Stimulated activated naive CD4-positive, alpha-beta T cell (primary cell): ENCODE results near the gene NIN.
"Not testable (repeated sequence)": the region's sequence is repeated elsewhere in the genome, so short reads cannot be mapped to it uniquely, and the experiment has no call there.

Experiments used
- DNase-seq, 6 experiments: peaks; one replicate each; lab custom pipeline; 2025; lab: John Stamatoyannopoulos, UW

Gene NIN

GRCh38 chr14:50820786-50821509 lies 10.0 kb downstream of the NIN start:
- no peak for DNase-seq

- not testable (repeated sequence) for DNase-seq
These were observed 11.7 kb downstream of the NIN start for GRCh38 chr14:50819303-50819702.

- no peak for DNase-seq
These were observed 14.4 kb downstream of the NIN start for GRCh38 chr14:50816395-50817047.

DNA sequence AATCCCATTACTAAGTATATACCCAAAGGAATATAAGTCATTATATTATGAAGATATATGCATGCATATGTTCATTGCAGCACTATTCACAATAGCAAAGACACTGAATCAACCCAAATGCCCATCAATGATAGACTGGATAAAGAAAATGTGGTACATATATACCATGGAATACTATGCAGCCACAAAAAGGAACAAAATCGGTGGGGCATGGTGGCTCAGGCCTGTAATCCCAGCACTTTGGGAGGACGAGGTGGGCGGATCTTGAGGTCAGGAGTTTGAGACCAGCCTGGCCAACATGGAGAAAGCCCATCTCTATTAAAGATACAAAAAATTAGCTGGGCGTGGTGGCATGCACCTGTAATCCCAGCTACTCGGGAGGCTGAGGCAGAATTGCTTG lies 15.4 kb downstream of the NIN start:
- DNase-seq = not testable (repeated sequence)

DNA sequence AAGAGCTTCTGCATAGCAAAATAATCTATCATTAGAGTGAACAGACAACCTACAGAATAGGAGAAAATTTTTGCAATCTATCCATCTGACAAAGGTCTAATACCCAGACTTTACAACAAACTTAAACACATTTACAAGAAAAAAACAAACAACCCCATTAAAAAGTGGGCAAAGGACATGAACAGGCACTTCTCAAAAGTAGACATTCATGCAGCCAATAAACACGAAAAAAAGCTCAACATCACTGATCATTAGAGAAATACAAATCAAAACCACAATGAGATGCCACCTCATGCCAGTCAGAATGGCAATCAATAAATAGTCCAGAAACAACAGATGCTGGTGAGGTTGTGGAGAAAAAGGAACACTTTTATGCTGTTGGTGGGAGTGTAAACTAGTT lies 15.9 kb downstream of the NIN start:
- DNase-seq = not testable (repeated sequence)

DNA sequence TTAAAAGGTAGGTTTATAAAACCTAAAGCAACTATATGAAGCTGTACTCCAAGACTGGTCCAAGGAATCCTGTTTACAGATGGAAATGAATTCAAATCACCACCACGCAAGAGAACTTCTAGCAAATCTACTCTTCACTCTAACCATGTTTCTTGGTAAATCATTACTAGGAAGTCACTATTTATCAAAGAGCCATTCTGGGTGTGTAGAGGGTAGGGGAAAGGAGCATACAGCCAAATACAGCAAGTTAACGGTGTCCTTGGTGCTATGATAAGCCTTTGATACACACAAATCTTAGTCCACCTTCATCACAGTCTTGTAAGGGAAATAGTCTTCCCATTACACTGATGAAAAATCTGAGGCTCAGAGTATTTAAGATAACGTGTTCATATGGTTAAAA lies 16.8 kb downstream of the NIN start:
- no peak for DNase-seq

GRCh38 chr14:50813544-50813863 lies 17.5 kb downstream of the NIN start:
- peak in 5 of 6 experiments; percentile 7 to 79 (median 74) for DNase-seq

DNA sequence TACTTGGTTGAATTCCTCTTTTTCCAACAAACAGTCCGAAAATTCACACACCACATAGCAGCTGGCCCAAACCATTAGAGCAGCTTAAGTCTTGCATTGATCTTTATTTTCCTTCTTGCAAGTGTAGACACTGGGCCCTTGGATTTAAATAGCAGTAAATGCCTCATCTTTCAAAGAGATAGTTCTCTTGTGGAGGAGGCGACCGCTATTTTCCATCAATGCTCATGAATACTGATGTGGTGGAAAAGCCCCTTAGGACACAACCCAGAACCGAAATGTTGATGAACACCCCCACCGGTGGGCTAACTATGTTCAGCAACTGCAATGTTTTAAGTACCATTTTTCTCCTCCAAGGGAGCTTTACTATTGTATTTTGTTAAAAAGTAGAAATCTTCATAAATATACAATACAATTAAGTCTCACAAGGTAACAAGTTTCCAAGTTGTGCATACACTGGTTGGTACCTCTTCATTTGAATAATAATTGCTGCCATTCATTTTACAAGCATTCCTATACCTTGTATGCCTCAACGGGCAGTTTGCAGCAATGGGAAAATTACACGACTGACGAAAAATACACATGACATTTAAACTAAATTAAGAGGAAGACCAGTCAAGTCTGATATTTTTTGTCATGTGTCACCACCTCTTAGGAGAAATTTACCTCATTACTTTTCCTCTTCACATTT lies 18.0 kb downstream of the NIN start:
- peak in 1 of 6 experiments; percentile 5 for DNase-seq

DNA sequence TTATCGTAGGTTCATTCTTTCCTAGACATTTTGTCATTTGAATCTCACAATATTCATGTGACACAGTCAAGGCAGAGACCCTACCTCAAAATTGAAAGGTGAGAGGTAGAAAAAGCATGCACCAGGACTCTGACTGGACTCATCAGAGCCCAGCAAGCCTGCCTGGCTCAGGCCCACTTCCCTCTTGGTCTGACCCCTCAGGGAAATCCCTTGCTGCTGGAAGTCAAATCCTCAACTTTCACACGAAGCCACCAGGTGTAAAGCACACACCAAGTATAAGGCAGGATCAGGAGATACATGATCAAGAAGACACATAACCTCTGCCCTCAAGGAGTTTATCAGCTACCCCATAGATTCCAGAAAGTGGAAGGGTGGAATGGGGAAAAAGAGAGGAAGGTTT lies 18.8 kb downstream of the NIN start:
- DNase-seq = no peak

DNA sequence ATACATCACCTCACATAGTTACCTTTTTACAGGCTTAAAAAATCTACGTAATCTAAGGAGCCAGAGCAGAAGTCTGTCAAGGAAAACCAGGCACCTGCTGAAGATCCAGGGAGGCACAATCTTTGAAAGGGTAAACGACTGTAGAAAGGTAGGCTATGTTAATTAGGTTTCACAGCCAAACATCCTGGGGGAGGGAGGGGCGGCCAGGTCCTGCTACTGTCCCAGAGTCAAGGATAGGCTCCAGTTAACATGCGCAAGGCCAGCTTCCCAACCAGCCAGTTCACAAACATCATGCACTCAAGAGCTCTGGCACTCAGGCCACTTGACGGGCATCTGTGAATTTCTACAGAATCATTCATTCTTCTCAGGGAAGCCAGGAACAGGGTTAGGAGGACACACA lies 22.9 kb downstream of the NIN start:
- no peak for DNase-seq

- no peak for DNase-seq
These were observed 24.6 kb downstream of the NIN start for GRCh38 chr14:50806241-50806933.

DNA sequence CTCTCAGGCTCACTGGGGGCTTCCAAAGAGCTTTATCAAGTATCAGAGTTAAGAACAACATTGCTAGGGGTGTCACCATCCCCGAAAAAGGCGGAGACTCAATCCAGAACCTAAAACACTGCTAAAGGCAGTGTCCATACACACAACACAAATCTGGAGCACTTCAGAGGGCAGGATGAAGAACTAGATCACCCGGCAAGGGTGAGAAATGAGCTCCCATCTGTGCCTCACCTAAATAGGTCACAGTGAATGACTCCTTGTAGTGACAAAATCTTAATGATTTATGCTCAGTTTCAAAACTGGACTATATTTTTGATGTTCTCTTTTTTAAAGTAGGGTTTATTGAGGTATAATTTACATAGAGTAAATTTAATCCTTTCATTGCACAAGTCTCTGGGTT lies 25.6 kb downstream of the NIN start:
- no peak for DNase-seq

DNA sequence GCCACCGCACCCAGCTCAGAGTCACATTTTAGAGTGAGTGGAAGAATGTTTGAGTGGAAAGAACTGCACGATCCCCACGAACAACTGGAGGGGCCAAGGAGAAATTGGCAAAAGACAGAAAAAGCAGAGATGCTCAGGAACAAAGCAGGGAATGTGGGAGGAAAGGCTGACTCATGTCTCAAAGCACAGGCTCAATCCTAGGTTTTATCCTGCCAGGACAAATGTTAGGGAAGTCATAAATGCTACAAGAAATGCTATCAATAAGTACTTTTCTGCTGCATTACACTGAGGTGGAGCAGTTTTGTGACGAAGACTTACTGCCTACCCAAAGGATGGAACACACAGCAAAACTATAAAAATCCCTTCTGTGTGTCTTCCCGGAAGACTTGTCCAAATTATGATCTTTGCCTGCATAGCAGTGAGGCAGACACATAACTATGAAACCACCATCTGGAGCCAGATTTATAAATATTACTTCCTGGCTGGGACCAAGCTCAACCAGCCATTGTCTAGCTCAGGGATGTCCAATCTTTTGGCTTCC lies 26.7 kb downstream of the NIN start:
- no peak for DNase-seq

DNA sequence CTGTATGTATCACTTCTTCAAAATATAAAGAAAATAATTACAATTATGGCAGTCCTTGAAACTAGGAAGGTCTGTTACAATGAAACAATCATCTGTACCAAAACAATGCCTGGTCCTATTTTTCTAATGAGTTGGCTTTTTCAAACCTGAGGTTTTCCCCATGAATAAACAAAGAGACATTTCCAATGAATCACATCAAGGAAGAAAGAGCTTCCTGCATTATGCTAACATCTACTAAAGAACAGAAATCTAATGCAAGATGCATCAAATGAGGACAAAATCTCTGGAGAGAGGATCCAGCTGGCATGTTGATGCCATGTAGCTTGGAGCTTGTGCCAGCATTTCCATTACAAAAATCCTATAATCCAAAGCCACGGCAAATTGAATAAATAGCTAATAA lies 29.3 kb downstream of the NIN start:
- DNase-seq = no peak

DNA sequence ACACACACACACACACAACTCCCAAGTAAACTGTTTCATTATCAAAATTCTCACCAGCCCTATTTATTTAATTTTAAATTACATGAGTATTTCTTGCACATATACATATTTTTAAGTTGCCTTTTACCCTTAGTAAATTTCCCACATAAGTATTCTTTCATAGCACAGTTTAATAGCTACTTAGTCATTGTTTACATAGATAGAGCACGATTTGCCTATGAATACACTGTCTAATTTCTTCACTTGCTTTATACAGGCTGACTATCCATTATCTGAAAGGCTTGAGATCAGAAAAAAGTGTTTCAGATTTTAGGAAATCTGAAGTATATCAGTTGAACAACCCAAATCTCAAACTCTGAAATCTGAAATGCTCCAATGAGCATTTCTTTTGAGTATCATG lies 30.9 kb downstream of the NIN start:
- DNase-seq = no peak

GRCh38 chr14:50798048-50798421 lies 32.9 kb downstream of the NIN start:
- DNase-seq = no peak

DNA sequence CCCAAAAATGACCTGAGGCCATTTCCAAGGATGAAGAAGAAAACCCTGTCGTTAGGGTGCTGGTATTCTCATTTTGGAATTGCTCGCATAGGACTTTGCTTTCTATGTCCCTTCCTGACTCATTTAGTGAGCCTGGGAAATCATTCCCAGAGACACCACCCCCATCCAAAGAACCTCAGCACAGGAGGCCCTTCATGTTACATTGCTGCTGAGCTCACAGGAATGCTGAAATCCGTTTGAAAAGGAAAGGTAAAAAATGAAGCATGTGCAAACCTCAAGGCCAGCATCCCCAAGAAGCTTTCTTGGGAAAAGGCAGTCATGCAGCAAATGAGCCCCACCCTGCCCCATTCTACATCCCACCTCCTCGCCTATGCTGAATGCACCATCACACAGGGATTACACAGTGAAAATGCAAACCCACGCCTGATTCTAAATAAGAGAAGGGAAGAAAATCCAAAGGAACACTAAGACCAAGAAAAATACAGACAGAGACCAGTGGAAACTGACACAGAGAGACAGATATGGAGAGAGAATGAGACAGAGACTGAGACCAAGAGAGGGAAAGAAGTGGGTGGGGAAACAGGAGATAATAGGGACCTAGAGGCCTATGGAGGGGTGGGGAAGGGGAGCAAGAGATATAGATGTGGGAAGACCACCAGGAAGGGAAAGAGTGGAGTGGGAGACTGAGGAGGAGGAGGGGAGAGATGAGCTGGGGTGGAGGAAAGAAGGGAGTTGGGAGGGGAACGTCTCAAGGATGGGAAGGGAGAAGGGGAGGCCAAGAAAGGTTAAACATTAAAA lies 33.5 kb downstream of the NIN start:
- no peak for DNase-seq

DNA sequence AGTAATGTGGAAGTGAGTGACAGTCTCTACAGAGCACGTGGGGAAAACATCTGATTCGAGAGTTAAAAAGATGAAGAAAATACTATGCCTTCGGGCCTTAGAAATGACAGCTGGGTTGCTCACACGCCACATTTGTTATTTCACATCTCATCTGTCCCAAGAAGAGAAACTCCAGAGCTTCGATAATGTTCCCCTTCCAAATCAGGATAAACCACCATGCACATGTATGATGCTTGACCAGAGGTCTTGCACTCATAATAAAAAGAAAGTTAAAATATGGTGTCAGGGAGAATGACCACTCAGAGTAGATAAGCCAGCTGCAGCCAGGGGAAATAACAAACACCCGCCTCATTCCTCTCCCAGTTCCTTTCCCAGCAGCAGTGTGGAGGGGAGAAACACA lies 34.6 kb downstream of the NIN start:
- DNase-seq = no peak

DNA sequence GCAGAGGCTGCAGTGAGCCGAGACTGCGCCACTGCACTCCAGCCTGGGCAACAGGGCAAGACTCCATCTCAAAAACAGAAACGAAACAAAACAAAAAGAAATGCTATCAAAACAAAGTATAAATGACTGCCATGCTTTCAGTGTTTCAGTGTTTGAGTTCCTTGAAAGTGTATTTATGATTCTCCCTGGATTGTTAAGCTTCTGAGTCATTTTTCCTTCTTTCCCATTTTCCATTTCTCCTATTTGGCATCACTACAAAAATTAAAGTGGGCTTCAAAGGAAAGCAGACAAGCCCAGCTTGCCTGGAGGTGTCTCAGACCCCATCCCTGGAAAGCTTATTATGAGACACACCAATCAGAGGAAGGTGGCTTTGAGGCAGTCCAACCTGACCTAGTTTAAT lies 35.1 kb downstream of the NIN start:
- DNase-seq = no peak

- no peak for DNase-seq
These were observed 35.8 kb downstream of the NIN start for GRCh38 chr14:50795142-50795541.

- DNase-seq = no peak
These were observed 36.8 kb downstream of the NIN start for GRCh38 chr14:50794068-50794645.
